K562 (cell line): Measurements from ENCODE around the gene GALNT17. TPM values are rescaled to one million over a fixed set of nuclear protein-coding genes. Genes with fewer than 3 reads are reported as not detected.

Experiments used
- ATAC-seq: fragments of 200-7000 bp; cut with Tn5 transposase; 3 replicates; pipeline ENCODE4 v1.9.1; 2020; ENCODE audit warnings: moderate library complexity
- BruUV-seq: library from RNA; stranded (reverse); fragments of 400-500 nt; replicated peaks from 2 replicates; lab custom pipeline; 2021; lab: Mats Ljungman, UMichigan
- CTCF ChIA-PET: fragments of 300-600 bp; formaldehyde crosslinking; extraction: SDS; loops from one replicate; lab custom pipeline; 2021; ENCODE audit warnings: low intra/inter-chr PET ratio; lab: Yijun Ruan, JAX
- POLR2A ChIA-PET: fragments of 300-600, 350-650 bp; sonication (Branson Sonifier 250); formaldehyde crosslinking; extraction: SDS; loops from one replicate; lab custom pipeline; 2021; ENCODE audit warnings: antibody characterized with exemption, inconsistent platforms; lab: Yijun Ruan, JAX
- DNase-seq, 4 experiments: peaks; one replicate each; pipeline versions ENCODE4 v3.0.0 to v3.0.0-alpha.2; 2011 to 2018; ENCODE audit warnings: low spot score in 3 of 4, mixed read lengths in 3 of 4; ENCODE audit errors: extremely low read depth in 1 of 4
- FAIRE-seq: peaks from 2 replicates; lab custom pipeline; 2011; peaks lifted over from hg19 to GRCh38; lab: Jason Lieb, UNC
- H2AFZ ChIP-seq: 2 replicates; pipeline ENCODE4 v1.6.0; 2011; ENCODE audit warnings: low read depth, low read length, control low read depth, inconsistent platforms
- H3K27ac ChIP-seq: fragments of 200-600 bp; 3 replicates; pipeline ENCODE4 v1.8.0; 2011; ENCODE audit warnings: low read depth, mild to moderate bottlenecking, control low read depth, inconsistent platforms, low read length, moderate library complexity, mixed read lengths; ENCODE audit errors: extremely low read depth
- H3K27me3 ChIP-seq, 2 experiments: fragments of 300-600 bp in 1 of 2; 2 replicates in 1 of 2; 3 replicates in 1 of 2; pipeline versions ENCODE4 v1.6.0 to v1.8.0; 2011; ENCODE audit warnings: inconsistent platforms in 2 of 2, low read length in 2 of 2, mild to moderate bottlenecking in 1 of 2, mixed read lengths in 1 of 2, moderate library complexity in 1 of 2; ENCODE audit not compliant: control insufficient read depth in 2 of 2, insufficient read depth in 2 of 2
- H3K36me3 ChIP-seq: fragments of 300-600 bp; 3 replicates; pipeline ENCODE4 v1.8.0; 2011; ENCODE audit warnings: mild to moderate bottlenecking, low read length, inconsistent platforms; ENCODE audit not compliant: control insufficient read depth, insufficient read depth
- H3K4me1 ChIP-seq, 2 experiments: fragments of 200-600 bp in 1 of 2; replicated peaks in 1 of 2; 2 replicates in 1 of 2; 3 replicates in 1 of 2; pipeline versions ENCODE4 v1.5.1 to v1.8.0; 2011; ENCODE audit warnings: inconsistent platforms in 2 of 2, low read length in 2 of 2, mild to moderate bottlenecking in 1 of 2, mixed read lengths in 1 of 2, moderate library complexity in 1 of 2; ENCODE audit not compliant: control insufficient read depth in 2 of 2, insufficient read depth in 2 of 2
- H3K4me2 ChIP-seq: 2 replicates; pipeline ENCODE4 v1.6.1; 2011; ENCODE audit warnings: low read length, control low read depth, inconsistent platforms, mixed read lengths; ENCODE audit not compliant: insufficient read depth
- H3K4me3 ChIP-seq: fragments of 200-600 bp; sonication (generic), shearing (Covaris generic); 2 replicates; pipeline ENCODE4 v1.5.1; 2016; ENCODE audit warnings: control low read depth, inconsistent platforms
- H3K79me2 ChIP-seq: fragments of 200-600 bp; 3 replicates; pipeline ENCODE4 v1.8.0; 2011; ENCODE audit warnings: low read length, inconsistent platforms; ENCODE audit not compliant: control insufficient read depth, insufficient read depth
- H3K9ac ChIP-seq, 2 experiments: 2 replicates each; pipeline versions ENCODE4 v1.6.0 to v1.6.1; 2011; ENCODE audit warnings: low read depth in 2 of 2, low read length in 2 of 2, control low read depth in 1 of 2, inconsistent platforms in 1 of 2, mild to moderate bottlenecking in 1 of 2, mixed read lengths in 1 of 2; ENCODE audit not compliant: insufficient read depth in 1 of 2
- H3K9me1 ChIP-seq: one replicate; pipeline ENCODE4 v1.6.0; 2011; ENCODE audit warnings: inconsistent platforms, mild to moderate bottlenecking, low read length, moderate library complexity; ENCODE audit not compliant: control insufficient read depth, insufficient read depth
- H3K9me3 ChIP-seq: replicated peaks from 2 replicates; pipeline ENCODE4 v1.5.1; 2011; ENCODE audit warnings: low read depth, low read length, inconsistent platforms; ENCODE audit not compliant: control insufficient read depth, insufficient read depth
- H4K20me1 ChIP-seq: replicated peaks from 2 replicates; pipeline ENCODE4 v1.6.1; 2011; ENCODE audit warnings: low read length, inconsistent platforms, mixed read lengths; ENCODE audit not compliant: control insufficient read depth, insufficient read depth
- KDM2B ChIP-seq: fragments of 250-450 bp; sonication (Bioruptor Pico); IDR thresholded peaks from 2 replicates; pipeline ENCODE4 v1.8.0; 2021; ENCODE audit warnings: mild to moderate bottlenecking, moderate library complexity
- MXI1 ChIP-seq: IDR thresholded peaks from 2 replicates; pipeline ENCODE4 v1.6.1; 2011; ENCODE audit warnings: low read depth, mild to moderate bottlenecking, improper control_type of control experiment, low read length
- POLR3A ChIP-seq: IDR thresholded peaks from 2 replicates; pipeline ENCODE4 v1.6.1; 2011; ENCODE audit warnings: borderline replicate concordance, mild to moderate bottlenecking, moderate library complexity; ENCODE audit not compliant: insufficient read length, insufficient read depth; ENCODE audit errors: extremely low read depth
- SPI1 ChIP-seq: IDR thresholded peaks from 2 replicates; pipeline ENCODE4 v1.6.1; 2011; ENCODE audit warnings: low read depth, low read length, control low read depth, borderline replicate concordance
- SRSF3 ChIP-seq: fragments of 200-400 bp; formaldehyde crosslinking; IDR thresholded peaks from 2 replicates; pipeline ENCODE4 v1.6.1; 2016; ENCODE audit warnings: mild to moderate bottlenecking, low read length, moderate library complexity; ENCODE audit not compliant: insufficient read depth
- TAL1 ChIP-seq: fragments of 450-650 bp; IDR thresholded peaks from 2 replicates; pipeline ENCODE4 v1.6.1; 2016; ENCODE audit warnings: mild to moderate bottlenecking
- ZBTB9 ChIP-seq: fragments of 450-650 bp; formaldehyde crosslinking; IDR thresholded peaks from 2 replicates; pipeline ENCODE4 v1.4.0; 2020; ENCODE audit warnings: mild to moderate bottlenecking, moderate library complexity
- ZNF146 ChIP-seq: IDR thresholded peaks from one replicate; pipeline ENCODE4 v1.6.1; 2018; ENCODE audit warnings: missing compliant biosample characterization; ENCODE audit not compliant: unreplicated experiment
- WGBS: fragments of 100-300 bp; shearing (Covaris generic); methylation state at CpG from one replicate; pipeline ENCODE4 v1.1.6; 2016; ENCODE audit warnings: low coverage, mixed read lengths; ENCODE audit not compliant: insufficient coverage; ENCODE audit errors: missing lambda C conversion rate; 5-methylcytosine and 5-hydroxymethylcytosine counted together
- in situ Hi-C: fragments of 300-500 bp; cut with MboI; formaldehyde crosslinking; loops from 4 replicates; pipeline ENCODE4 v1.15.0; 2018; ENCODE audit warnings: inconsistent platforms, mixed read lengths
- intact Hi-C: fragments of 100-400 bp; cut with micrococcal nuclease; formaldehyde crosslinking; loops from 2 replicates; pipeline ENCODE4 v1.14.2; 2022
- polyA plus RNA-seq, 8 experiments: library from polyadenylated mRNA; depleted of rRNA in 4 of 8; stranded (reverse) in 5 of 8; unstranded in 3 of 8; fragments of >200 nt; fragmentation: Nextera tagmentation in 2 of 8; fragmentation: Illumina TruSeq in 1 of 8; extraction: Ambion mirVana in 2 of 8; extraction: Trizol in 1 of 8; gene quantifications; 2 replicates each; pipeline versions ENCODE4 v1.2.1 to v1.2.3, GENCODE V29; 2011 to 2014; ENCODE audit warnings: inconsistent platforms in 1 of 8, missing spikeins in 1 of 8
- total RNA-seq, 7 experiments: library from RNA; depleted of rRNA in 6 of 7; stranded (reverse); fragments of >200 nt in 6 of 7; fragmentation: Illumina TruSeq in 2 of 7; extraction: Trizol in 2 of 7; gene quantifications; 2 replicates each; pipeline versions ENCODE4 v1.2.1 to v1.2.3, GENCODE V29; 2011 to 2021; ENCODE audit warnings: low replicate concordance in 1 of 7
- TF ChIP-seq, protein P1 (sequence below): sonication (generic); formaldehyde crosslinking; IDR thresholded peaks from 2 replicates; pipeline ENCODE4 v1.8.1; 2023; ENCODE audit warnings: mild to moderate bottlenecking, missing genetic modification reagents
- TF ChIP-seq, protein P2 (sequence below): fragments of 250-450 bp; sonication (Bioruptor Pico); IDR thresholded peaks from 2 replicates; pipeline ENCODE4 v1.8.0; 2021; ENCODE audit warnings: borderline replicate concordance, mild to moderate bottlenecking, moderate library complexity; ENCODE audit not compliant: poor library complexity, severe bottlenecking

The GALNT17 gene
- total and polyA plus RNA-seq, 9 of the 15 experiments (the other 6 are each of a cell fraction or from before 2014, with no cell fraction given): not detected

DNA sequence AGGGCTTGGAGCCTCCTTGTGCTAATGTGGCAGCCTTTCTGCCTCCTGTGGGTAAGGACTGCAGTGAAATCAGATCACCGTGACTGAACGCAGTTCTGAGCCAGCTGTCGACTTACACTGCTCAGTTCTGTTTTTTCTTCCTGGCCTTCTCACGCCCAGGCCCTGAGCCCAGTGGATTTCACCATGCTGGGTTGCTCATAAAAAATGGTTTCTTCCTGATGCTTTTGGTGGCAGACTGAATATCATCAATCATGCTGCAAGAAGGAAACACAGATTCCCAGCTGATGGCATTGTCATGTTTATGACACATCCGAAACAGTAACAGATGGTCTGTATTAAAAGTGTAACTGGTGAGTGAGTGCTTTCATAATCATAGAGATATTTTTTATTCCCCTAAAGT is 389.6 kb downstream of the GALNT17 start:
- no peak overlapping the region for H2AFZ ChIP-seq
- TF ChIP-seq POLR3A: no peak
- TF ChIP-seq, protein P1, sequence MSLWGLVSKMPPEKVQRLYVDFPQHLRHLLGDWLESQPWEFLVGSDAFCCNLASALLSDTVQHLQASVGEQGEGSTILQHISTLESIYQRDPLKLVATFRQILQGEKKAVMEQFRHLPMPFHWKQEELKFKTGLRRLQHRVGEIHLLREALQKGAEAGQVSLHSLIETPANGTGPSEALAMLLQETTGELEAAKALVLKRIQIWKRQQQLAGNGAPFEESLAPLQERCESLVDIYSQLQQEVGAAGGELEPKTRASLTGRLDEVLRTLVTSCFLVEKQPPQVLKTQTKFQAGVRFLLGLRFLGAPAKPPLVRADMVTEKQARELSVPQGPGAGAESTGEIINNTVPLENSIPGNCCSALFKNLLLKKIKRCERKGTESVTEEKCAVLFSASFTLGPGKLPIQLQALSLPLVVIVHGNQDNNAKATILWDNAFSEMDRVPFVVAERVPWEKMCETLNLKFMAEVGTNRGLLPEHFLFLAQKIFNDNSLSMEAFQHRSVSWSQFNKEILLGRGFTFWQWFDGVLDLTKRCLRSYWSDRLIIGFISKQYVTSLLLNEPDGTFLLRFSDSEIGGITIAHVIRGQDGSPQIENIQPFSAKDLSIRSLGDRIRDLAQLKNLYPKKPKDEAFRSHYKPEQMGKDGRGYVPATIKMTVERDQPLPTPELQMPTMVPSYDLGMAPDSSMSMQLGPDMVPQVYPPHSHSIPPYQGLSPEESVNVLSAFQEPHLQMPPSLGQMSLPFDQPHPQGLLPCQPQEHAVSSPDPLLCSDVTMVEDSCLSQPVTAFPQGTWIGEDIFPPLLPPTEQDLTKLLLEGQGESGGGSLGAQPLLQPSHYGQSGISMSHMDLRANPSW (CRISPR knock-in tag): no peak
- TF ChIP-seq, all 486 proteins: peak for 0
- DNase-seq (no peak), FAIRE-seq (no peak), ATAC-seq (no peak)
- H3K9me3 ChIP-seq: 0 out of 2 replicates have a peak, but pooled peaks cover 1% of the 10 kb centered on the region
- H3K36me3 ChIP-seq: no peaks in the 10 kb centered on the region
- H3K9ac ChIP-seq: no peak overlapping the region
- H4K20me1 ChIP-seq: no peaks in the 10 kb centered on the region
- intact Hi-C loops: no loop called here
- H3K27ac ChIP-seq: no peak overlapping the region
- ChIA-PET CTCF (no interaction called here), POLR2A (no interaction called here)
- H3K9me1 ChIP-seq: no peaks in the 10 kb centered on the region
- H3K4me2 ChIP-seq: no peak overlapping the region
- no peaks in the 10 kb centered on the region for H3K79me2 ChIP-seq
- BruUV-seq: no TSS peak
- in situ Hi-C loops: no loop called here
- H3K27me3 ChIP-seq: no peaks in the 10 kb centered on the region
- no peaks in the 10 kb centered on the region for H3K4me1 ChIP-seq
- WGBS: 1% methylated on average over 5 of the region's 5 CpGs
- H3K4me3 ChIP-seq: no peak overlapping the region

- CTCF ChIA-PET: no interaction called here
- H3K9me3 ChIP-seq: no peaks in the 10 kb centered on the region
- in situ Hi-C loops: no loop called here
- POLR2A ChIA-PET: no interaction called here
- no peak for FAIRE-seq
- H2AFZ ChIP-seq: no peak overlapping the region
- under 1% methylated on average over 7 of the region's 7 CpGs for WGBS
- no peak for DNase-seq
- no peak overlapping the region for H3K4me2 ChIP-seq
- intact Hi-C loops: no loop called here
- no peaks in the 10 kb centered on the region; the same call in 1 of the 2 replicates for H4K20me1 ChIP-seq
- BruUV-seq: no TSS peak
- no peaks in the 10 kb centered on the region for H3K27me3 ChIP-seq
- no peak overlapping the region for H3K4me3 ChIP-seq
- H3K36me3 ChIP-seq: no peaks in the 10 kb centered on the region
- H3K9me1 ChIP-seq: no peaks in the 10 kb centered on the region
- H3K27ac ChIP-seq: no peak overlapping the region
- no peaks in the 10 kb centered on the region for H3K4me1 ChIP-seq
- H3K79me2 ChIP-seq: no peaks in the 10 kb centered on the region
- no peak overlapping the region for H3K9ac ChIP-seq
- no peak for ATAC-seq
- TF ChIP-seq, protein P2, sequence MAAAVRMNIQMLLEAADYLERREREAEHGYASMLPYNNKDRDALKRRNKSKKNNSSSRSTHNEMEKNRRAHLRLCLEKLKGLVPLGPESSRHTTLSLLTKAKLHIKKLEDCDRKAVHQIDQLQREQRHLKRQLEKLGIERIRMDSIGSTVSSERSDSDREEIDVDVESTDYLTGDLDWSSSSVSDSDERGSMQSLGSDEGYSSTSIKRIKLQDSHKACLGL: no peak
- TF ChIP-seq SPI1 (no peak), KDM2B (no peak), SRSF3 (no peak), ZNF146 (CRISPR knock-in tag) (no peak), ZBTB9 (CRISPR knock-in tag) (no peak), TAL1 (no peak), MXI1 (no peak)
Measured at GRCh38 chr7:71526106-71526505, 394.2 kb downstream of the GALNT17 start.
